K562 (cell line): ENCODE results near the gene MCOLN2. TPM values are rescaled to one million over a fixed set of nuclear protein-coding genes. Genes with fewer than 3 reads are reported as not detected.

Experiments
- ATAC-seq: fragments of 200-7000 bp; cut with Tn5 transposase; 3 replicates; pipeline ENCODE4 v1.9.1; 2020; ENCODE audit warnings: moderate library complexity
- BruUV-seq: library from RNA; stranded (reverse); fragments of 400-500 nt; replicated peaks from 2 replicates; lab custom pipeline; 2021; lab: Mats Ljungman, UMichigan
- CTCF ChIA-PET: fragments of 300-600 bp; formaldehyde crosslinking; extraction: SDS; loops from one replicate; lab custom pipeline; 2021; ENCODE audit warnings: low intra/inter-chr PET ratio; lab: Yijun Ruan, JAX
- POLR2A ChIA-PET: fragments of 300-600, 350-650 bp; sonication (Branson Sonifier 250); formaldehyde crosslinking; extraction: SDS; loops from one replicate; lab custom pipeline; 2021; ENCODE audit warnings: antibody characterized with exemption, inconsistent platforms; lab: Yijun Ruan, JAX
- DNase-seq, 4 experiments: peaks; one replicate each; pipeline versions ENCODE4 v3.0.0 to v3.0.0-alpha.2; 2011 to 2018; ENCODE audit warnings: low spot score in 3 of 4, mixed read lengths in 3 of 4; ENCODE audit errors: extremely low read depth in 1 of 4
- FAIRE-seq: peaks from 2 replicates; lab custom pipeline; 2011; peaks lifted over from hg19 to GRCh38; lab: Jason Lieb, UNC
- H2AFZ ChIP-seq: 2 replicates; pipeline ENCODE4 v1.6.0; 2011; ENCODE audit warnings: low read depth, low read length, control low read depth, inconsistent platforms
- H3K27ac ChIP-seq: fragments of 200-600 bp; 3 replicates; pipeline ENCODE4 v1.8.0; 2011; ENCODE audit warnings: low read depth, mild to moderate bottlenecking, control low read depth, inconsistent platforms, low read length, moderate library complexity, mixed read lengths; ENCODE audit errors: extremely low read depth
- H3K27me3 ChIP-seq, 2 experiments: fragments of 300-600 bp in 1 of 2; 2 replicates in 1 of 2; 3 replicates in 1 of 2; pipeline versions ENCODE4 v1.6.0 to v1.8.0; 2011; ENCODE audit warnings: inconsistent platforms in 2 of 2, low read length in 2 of 2, mild to moderate bottlenecking in 1 of 2, mixed read lengths in 1 of 2, moderate library complexity in 1 of 2; ENCODE audit not compliant: control insufficient read depth in 2 of 2, insufficient read depth in 2 of 2
- H3K36me3 ChIP-seq: fragments of 300-600 bp; 3 replicates; pipeline ENCODE4 v1.8.0; 2011; ENCODE audit warnings: mild to moderate bottlenecking, low read length, inconsistent platforms; ENCODE audit not compliant: control insufficient read depth, insufficient read depth
- H3K4me1 ChIP-seq, 2 experiments: fragments of 200-600 bp in 1 of 2; replicated peaks in 1 of 2; 2 replicates in 1 of 2; 3 replicates in 1 of 2; pipeline versions ENCODE4 v1.5.1 to v1.8.0; 2011; ENCODE audit warnings: inconsistent platforms in 2 of 2, low read length in 2 of 2, mild to moderate bottlenecking in 1 of 2, mixed read lengths in 1 of 2, moderate library complexity in 1 of 2; ENCODE audit not compliant: control insufficient read depth in 2 of 2, insufficient read depth in 2 of 2
- H3K4me2 ChIP-seq: 2 replicates; pipeline ENCODE4 v1.6.1; 2011; ENCODE audit warnings: low read length, control low read depth, inconsistent platforms, mixed read lengths; ENCODE audit not compliant: insufficient read depth
- H3K4me3 ChIP-seq: fragments of 200-600 bp; sonication (generic), shearing (Covaris generic); 2 replicates; pipeline ENCODE4 v1.5.1; 2016; ENCODE audit warnings: control low read depth, inconsistent platforms
- H3K79me2 ChIP-seq: fragments of 200-600 bp; 3 replicates; pipeline ENCODE4 v1.8.0; 2011; ENCODE audit warnings: low read length, inconsistent platforms; ENCODE audit not compliant: control insufficient read depth, insufficient read depth
- H3K9ac ChIP-seq, 2 experiments: 2 replicates each; pipeline versions ENCODE4 v1.6.0 to v1.6.1; 2011; ENCODE audit warnings: low read depth in 2 of 2, low read length in 2 of 2, control low read depth in 1 of 2, inconsistent platforms in 1 of 2, mild to moderate bottlenecking in 1 of 2, mixed read lengths in 1 of 2; ENCODE audit not compliant: insufficient read depth in 1 of 2
- H3K9me1 ChIP-seq: one replicate; pipeline ENCODE4 v1.6.0; 2011; ENCODE audit warnings: inconsistent platforms, mild to moderate bottlenecking, low read length, moderate library complexity; ENCODE audit not compliant: control insufficient read depth, insufficient read depth
- H3K9me3 ChIP-seq: replicated peaks from 2 replicates; pipeline ENCODE4 v1.5.1; 2011; ENCODE audit warnings: low read depth, low read length, inconsistent platforms; ENCODE audit not compliant: control insufficient read depth, insufficient read depth
- H4K20me1 ChIP-seq: replicated peaks from 2 replicates; pipeline ENCODE4 v1.6.1; 2011; ENCODE audit warnings: low read length, inconsistent platforms, mixed read lengths; ENCODE audit not compliant: control insufficient read depth, insufficient read depth
- ASH1L ChIP-seq: fragments of 450-650 bp; IDR thresholded peaks from 2 replicates; pipeline ENCODE4 v1.6.1; 2018; ENCODE audit warnings: borderline replicate concordance, mild to moderate bottlenecking, low read depth; ENCODE audit not compliant: partially characterized antibody
- E2F1 ChIP-seq: sonication (generic); formaldehyde crosslinking; IDR thresholded peaks from 2 replicates; pipeline ENCODE4 v1.8.1; 2023; ENCODE audit warnings: mild to moderate bottlenecking, missing genetic modification reagents, moderate library complexity
- KAT7 ChIP-seq: sonication (generic); formaldehyde crosslinking; IDR thresholded peaks from 2 replicates; pipeline ENCODE4 v1.8.0; 2022; ENCODE audit warnings: missing genetic modification reagents, mild to moderate bottlenecking, borderline replicate concordance
- RHOXF2B ChIP-seq: fragments of 250-450 bp; sonication (Bioruptor Pico); conservative IDR thresholded peaks from 2 replicates; pipeline ENCODE4 v1.5.1; 2021
- SRF ChIP-seq, 2 experiments: fragments of 250-450, 450-650 bp in 1 of 2; sonication (Bioruptor Pico) in 1 of 2; sonication (generic) in 1 of 2; formaldehyde crosslinking; IDR thresholded peaks; 2 replicates each; pipeline versions ENCODE4 v1.5.0 to v1.5.1; 2020 to 2022; ENCODE audit warnings: mild to moderate bottlenecking in 1 of 2, missing genetic modification reagents in 1 of 2
- WGBS: fragments of 100-300 bp; shearing (Covaris generic); methylation state at CpG from one replicate; pipeline ENCODE4 v1.1.6; 2016; ENCODE audit warnings: low coverage, mixed read lengths; ENCODE audit not compliant: insufficient coverage; ENCODE audit errors: missing lambda C conversion rate; 5-methylcytosine and 5-hydroxymethylcytosine counted together
- in situ Hi-C: fragments of 300-500 bp; cut with MboI; formaldehyde crosslinking; loops from 4 replicates; pipeline ENCODE4 v1.15.0; 2018; ENCODE audit warnings: inconsistent platforms, mixed read lengths
- intact Hi-C: fragments of 100-400 bp; cut with micrococcal nuclease; formaldehyde crosslinking; loops from 2 replicates; pipeline ENCODE4 v1.14.2; 2022
- polyA plus RNA-seq, 8 experiments: library from polyadenylated mRNA; depleted of rRNA in 4 of 8; stranded (reverse) in 5 of 8; unstranded in 3 of 8; fragments of >200 nt; fragmentation: Nextera tagmentation in 2 of 8; fragmentation: Illumina TruSeq in 1 of 8; extraction: Ambion mirVana in 2 of 8; extraction: Trizol in 1 of 8; gene quantifications; 2 replicates each; pipeline versions ENCODE4 v1.2.1 to v1.2.3, GENCODE V29; 2011 to 2014; ENCODE audit warnings: inconsistent platforms in 1 of 8, missing spikeins in 1 of 8
- total RNA-seq, 7 experiments: library from RNA; depleted of rRNA in 6 of 7; stranded (reverse); fragments of >200 nt in 6 of 7; fragmentation: Illumina TruSeq in 2 of 7; extraction: Trizol in 2 of 7; gene quantifications; 2 replicates each; pipeline versions ENCODE4 v1.2.1 to v1.2.3, GENCODE V29; 2011 to 2021; ENCODE audit warnings: low replicate concordance in 1 of 7

Gene MCOLN2
- total and polyA plus RNA-seq, 9 of the 15 experiments (the other 6 are each of a cell fraction or from before 2014, with no cell fraction given) = 0.18 TPM; not detected in 8

- Histone ChIP-seq H3K9me1 (no peaks in the 10 kb centered on the region), H3K36me3 (no peaks in the 10 kb centered on the region), H3K4me3 (no peak overlapping the region), H3K4me1 (no peaks in the 10 kb centered on the region), H3K27me3 (no peaks in the 10 kb centered on the region; a peak in 2 of 5 replicates), H2AFZ (no peak overlapping the region), H3K27ac (no peak overlapping the region), H3K79me2 (no peaks in the 10 kb centered on the region), H3K4me2 (no peak overlapping the region), H4K20me1 (no peaks in the 10 kb centered on the region), H3K9ac (no peak overlapping the region), H3K9me3 (no peaks in the 10 kb centered on the region; the same call in 1 of the 2 replicates)
- no peak for FAIRE-seq
- DNase-seq = no peak
- POLR2A ChIA-PET = no interaction called here
- BruUV-seq = no TSS peak
- no peak for ATAC-seq
- in situ Hi-C loops (no loop called here), intact Hi-C loops (no loop called here)
- TF ChIP-seq ASH1L = no peak
- TF ChIP-seq RHOXF2B (CRISPR knock-in tag) = no peak
- no peak for TF ChIP-seq KAT7
- TF ChIP-seq E2F1 (CRISPR knock-in tag) = no peak
- no peak for TF ChIP-seq SRF (CRISPR knock-in tag; IDR thresholded peaks at IDR 0.05)
- 2% methylated on average over 6 of the region's 6 CpGs for WGBS
- CTCF ChIA-PET = no interaction called here
These were observed 89.7 kb downstream of the MCOLN2 start for GRCh38 chr1:84907095-84907827.
